ENCODE measurements around the gene GNG5. TPM values are rescaled to one million over a fixed set of nuclear protein-coding genes. Genes with fewer than 3 reads are reported as not detected.

GNG5 gene
- total RNA-seq, 1 experiment from 2014 or later, result 108 TPM

DNA sequence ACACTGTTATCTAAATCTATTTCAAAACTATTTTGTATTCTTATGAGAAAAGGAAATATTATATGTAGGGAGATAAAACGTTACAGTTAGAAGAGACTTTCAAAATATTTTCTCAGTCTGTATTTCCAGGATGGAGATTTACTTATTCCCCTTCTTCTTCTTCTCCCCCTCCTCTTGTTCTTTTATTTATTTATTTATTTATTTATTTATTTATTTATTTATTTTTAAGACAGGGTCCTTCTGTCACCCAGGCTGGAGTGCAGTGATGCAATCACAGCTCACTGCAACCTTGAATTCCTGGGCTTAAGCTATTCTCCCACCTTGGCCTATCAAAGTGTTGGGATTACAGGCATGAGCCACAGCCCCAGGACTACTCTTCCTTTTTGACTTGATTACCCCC is 30.2 kb downstream of the GNG5 start:
- Mint-ChIP-seq H3K27me3 (ENCODE audit: low read depth) (peaks cover 78% of the 10 kb centered on the region), H3K36me3 (peaks cover 10% of the 10 kb centered on the region), H3K9me3 (peaks cover 16% of the 10 kb centered on the region), H3K4me1 (peaks cover 6% of the 10 kb centered on the region), H3K27ac (no peak overlapping the region), H3K4me3 (no peak overlapping the region)
- ChIA-PET POLR2A (no interaction called here), CTCF (no interaction called here)
- TF ChIP-seq NFE2L1 (CRISPR knock-in tag; IDR thresholded peaks at IDR 0.05), result no peak
- no peak for TF ChIP-seq SOX15 (CRISPR knock-in tag; IDR thresholded peaks at IDR 0.05)
- no peak for TF ChIP-seq ELF4 (CRISPR knock-in tag; IDR thresholded peaks at IDR 0.05; ENCODE audit: low read depth)
- no peak for TF ChIP-seq MXD4 (CRISPR knock-in tag; IDR thresholded peaks at IDR 0.05; ENCODE audit: borderline replicate concordance)
- TF ChIP-seq JAZF1 (CRISPR knock-in tag; IDR thresholded peaks at IDR 0.05), result no peak
- no peak for ATAC-seq
- DNase-seq (ENCODE audit: low spot score), result no peak

DNA sequence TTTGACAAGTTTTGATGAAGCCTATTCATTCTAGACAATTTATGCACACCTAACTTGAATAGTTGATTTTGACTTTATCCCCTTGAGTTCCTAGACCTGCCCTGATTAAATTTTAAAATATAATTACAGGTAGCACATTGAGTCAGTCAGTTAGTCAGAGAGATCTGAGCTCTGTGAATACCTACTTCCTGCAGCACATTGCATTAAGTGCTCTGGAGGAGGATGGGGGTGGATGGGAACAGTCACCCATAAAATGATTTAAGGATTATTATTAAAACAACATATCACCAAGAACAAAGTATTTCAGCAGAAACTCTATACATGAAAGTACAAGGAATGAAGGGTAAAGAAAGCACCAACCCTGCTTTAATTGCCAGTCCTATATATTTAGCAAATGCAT is 39.1 kb downstream of the GNG5 start:
- TF ChIP-seq ZNF232 (CRISPR knock-in tag; IDR thresholded peaks at IDR 0.05), result no peak
- ChIA-PET CTCF (no interaction called here), POLR2A (no interaction called here)
- Mint-ChIP-seq H3K27me3 (ENCODE audit: low read depth) (peaks cover 74% of the 10 kb centered on the region), H3K4me1 (no peaks in the 10 kb centered on the region), H3K9me3 (no peaks in the 10 kb centered on the region), H3K4me3 (no peak overlapping the region), H3K27ac (no peak overlapping the region), H3K36me3 (no peaks in the 10 kb centered on the region)
- ATAC-seq (no peak), DNase-seq (ENCODE audit: low spot score) (no peak)

DNA sequence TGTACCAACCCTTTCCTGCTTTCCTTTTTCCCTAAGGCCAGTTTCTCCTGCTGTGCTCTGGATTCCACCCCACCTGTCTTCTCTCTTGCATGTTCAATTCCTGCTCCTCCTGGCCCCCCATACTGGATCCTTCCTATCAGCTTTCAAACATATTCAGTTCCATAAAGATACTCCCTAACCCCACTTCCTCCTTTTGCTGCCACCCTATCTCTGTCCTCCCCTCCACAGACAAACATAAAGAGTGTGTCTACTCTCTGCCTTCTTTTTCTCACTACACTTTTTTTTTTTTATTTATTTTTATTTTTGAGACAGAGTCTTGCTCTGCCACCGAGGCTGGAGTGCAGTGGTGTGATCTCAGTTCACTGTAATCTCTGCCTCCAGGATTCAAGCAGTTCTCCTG is 44.3 kb downstream of the GNG5 start:
- H3K4me1 Mint-ChIP-seq, result no peaks in the 10 kb centered on the region
- H3K9me3 Mint-ChIP-seq, result no peaks in the 10 kb centered on the region
- ChIA-PET POLR2A (no interaction called here), CTCF (interaction anchor here (1.3 kb wide), 1 partner anchor 98 kb away, joined by 3 read pairs; no protein-coding TSS in a partner anchor)
- H3K36me3 Mint-ChIP-seq, result no peaks in the 10 kb centered on the region
- H3K4me3 Mint-ChIP-seq, result no peak overlapping the region
- DNase-seq (ENCODE audit: low spot score) (no peak), ATAC-seq (no peak)
- TF ChIP-seq TEAD1 (CRISPR knock-in tag; IDR thresholded peaks at IDR 0.05), result no peak
- TF ChIP-seq NR3C1 (CRISPR knock-in tag; conservative IDR thresholded peaks at IDR 0.05; ENCODE audit: low read depth), result no peak
- TF ChIP-seq ETV6 (CRISPR knock-in tag; IDR thresholded peaks at IDR 0.05), result no peak
- no peak for TF ChIP-seq TEAD4 (CRISPR knock-in tag; IDR thresholded peaks at IDR 0.05)
- TF ChIP-seq MYBL2 (CRISPR knock-in tag; IDR thresholded peaks at IDR 0.05), result no peak
- TF ChIP-seq ELF4 (CRISPR knock-in tag; IDR thresholded peaks at IDR 0.05; ENCODE audit: low read depth), result no peak
- TF ChIP-seq, protein P1, sequence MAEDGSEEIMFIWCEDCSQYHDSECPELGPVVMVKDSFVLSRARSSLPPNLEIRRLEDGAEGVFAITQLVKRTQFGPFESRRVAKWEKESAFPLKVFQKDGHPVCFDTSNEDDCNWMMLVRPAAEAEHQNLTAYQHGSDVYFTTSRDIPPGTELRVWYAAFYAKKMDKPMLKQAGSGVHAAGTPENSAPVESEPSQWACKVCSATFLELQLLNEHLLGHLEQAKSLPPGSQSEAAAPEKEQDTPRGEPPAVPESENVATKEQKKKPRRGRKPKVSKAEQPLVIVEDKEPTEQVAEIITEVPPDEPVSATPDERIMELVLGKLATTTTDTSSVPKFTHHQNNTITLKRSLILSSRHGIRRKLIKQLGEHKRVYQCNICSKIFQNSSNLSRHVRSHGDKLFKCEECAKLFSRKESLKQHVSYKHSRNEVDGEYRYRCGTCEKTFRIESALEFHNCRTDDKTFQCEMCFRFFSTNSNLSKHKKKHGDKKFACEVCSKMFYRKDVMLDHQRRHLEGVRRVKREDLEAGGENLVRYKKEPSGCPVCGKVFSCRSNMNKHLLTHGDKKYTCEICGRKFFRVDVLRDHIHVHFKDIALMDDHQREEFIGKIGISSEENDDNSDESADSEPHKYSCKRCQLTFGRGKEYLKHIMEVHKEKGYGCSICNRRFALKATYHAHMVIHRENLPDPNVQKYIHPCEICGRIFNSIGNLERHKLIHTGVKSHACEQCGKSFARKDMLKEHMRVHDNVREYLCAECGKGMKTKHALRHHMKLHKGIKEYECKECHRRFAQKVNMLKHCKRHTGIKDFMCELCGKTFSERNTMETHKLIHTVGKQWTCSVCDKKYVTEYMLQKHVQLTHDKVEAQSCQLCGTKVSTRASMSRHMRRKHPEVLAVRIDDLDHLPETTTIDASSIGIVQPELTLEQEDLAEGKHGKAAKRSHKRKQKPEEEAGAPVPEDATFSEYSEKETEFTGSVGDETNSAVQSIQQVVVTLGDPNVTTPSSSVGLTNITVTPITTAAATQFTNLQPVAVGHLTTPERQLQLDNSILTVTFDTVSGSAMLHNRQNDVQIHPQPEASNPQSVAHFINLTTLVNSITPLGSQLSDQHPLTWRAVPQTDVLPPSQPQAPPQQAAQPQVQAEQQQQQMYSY (CRISPR knock-in tag; IDR thresholded peaks at IDR 0.05), result no peak
- H3K27ac Mint-ChIP-seq, result no peak overlapping the region
- H3K27me3 Mint-ChIP-seq (ENCODE audit: low read depth), result peaks cover 54% of the 10 kb centered on the region

DNA sequence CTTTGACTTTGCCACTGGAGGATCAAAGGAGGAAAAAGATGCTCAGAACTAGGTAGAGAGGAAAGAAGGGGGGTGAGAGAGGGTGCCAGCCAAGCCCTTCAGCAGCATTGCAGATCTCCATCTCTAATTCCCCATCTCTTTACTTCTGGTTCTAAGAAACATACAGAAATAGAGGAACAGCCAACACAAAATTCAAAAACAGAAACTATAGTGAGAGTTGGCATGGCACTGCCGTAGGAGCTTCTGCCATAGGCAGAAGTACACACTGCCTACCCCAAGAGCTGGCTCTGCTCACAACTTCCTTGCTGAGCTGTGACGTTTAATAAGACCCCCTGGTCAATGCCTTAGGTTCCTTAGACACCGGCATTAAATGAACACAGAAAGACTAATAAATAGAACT is 53.9 kb downstream of the GNG5 start:
- no peak for ATAC-seq
- H3K27me3 Mint-ChIP-seq (ENCODE audit: low read depth), result peaks cover 23% of the 10 kb centered on the region
- H3K27ac Mint-ChIP-seq, result no peak overlapping the region
- H3K4me1 Mint-ChIP-seq, result no peaks in the 10 kb centered on the region
- DNase-seq (ENCODE audit: low spot score), result no peak
- ChIA-PET POLR2A (no interaction called here), CTCF (no interaction called here)
- H3K9me3 Mint-ChIP-seq, result peaks cover 9% of the 10 kb centered on the region; the same call in 1 of the 2 replicates
- H3K4me3 Mint-ChIP-seq, result no peak overlapping the region
- no peaks in the 10 kb centered on the region for H3K36me3 Mint-ChIP-seq
- TF ChIP-seq, protein P2, sequence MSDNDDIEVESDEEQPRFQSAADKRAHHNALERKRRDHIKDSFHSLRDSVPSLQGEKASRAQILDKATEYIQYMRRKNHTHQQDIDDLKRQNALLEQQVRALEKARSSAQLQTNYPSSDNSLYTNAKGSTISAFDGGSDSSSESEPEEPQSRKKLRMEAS (CRISPR knock-in tag; IDR thresholded peaks at IDR 0.05), result no peak
- TF ChIP-seq NR3C1 (CRISPR knock-in tag; conservative IDR thresholded peaks at IDR 0.05; ENCODE audit: low read depth), result no peak
- TF ChIP-seq CBFB (CRISPR knock-in tag; IDR thresholded peaks at IDR 0.05; ENCODE audit: low read depth), result no peak
- TF ChIP-seq, protein P3, sequence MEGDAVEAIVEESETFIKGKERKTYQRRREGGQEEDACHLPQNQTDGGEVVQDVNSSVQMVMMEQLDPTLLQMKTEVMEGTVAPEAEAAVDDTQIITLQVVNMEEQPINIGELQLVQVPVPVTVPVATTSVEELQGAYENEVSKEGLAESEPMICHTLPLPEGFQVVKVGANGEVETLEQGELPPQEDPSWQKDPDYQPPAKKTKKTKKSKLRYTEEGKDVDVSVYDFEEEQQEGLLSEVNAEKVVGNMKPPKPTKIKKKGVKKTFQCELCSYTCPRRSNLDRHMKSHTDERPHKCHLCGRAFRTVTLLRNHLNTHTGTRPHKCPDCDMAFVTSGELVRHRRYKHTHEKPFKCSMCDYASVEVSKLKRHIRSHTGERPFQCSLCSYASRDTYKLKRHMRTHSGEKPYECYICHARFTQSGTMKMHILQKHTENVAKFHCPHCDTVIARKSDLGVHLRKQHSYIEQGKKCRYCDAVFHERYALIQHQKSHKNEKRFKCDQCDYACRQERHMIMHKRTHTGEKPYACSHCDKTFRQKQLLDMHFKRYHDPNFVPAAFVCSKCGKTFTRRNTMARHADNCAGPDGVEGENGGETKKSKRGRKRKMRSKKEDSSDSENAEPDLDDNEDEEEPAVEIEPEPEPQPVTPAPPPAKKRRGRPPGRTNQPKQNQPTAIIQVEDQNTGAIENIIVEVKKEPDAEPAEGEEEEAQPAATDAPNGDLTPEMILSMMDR (IDR thresholded peaks at IDR 0.05), result no peak
- no peak for TF ChIP-seq ESRRA (CRISPR knock-in tag; IDR thresholded peaks at IDR 0.05; ENCODE audit: borderline replicate concordance)
- no peak for TF ChIP-seq ZNF396 (CRISPR knock-in tag; IDR thresholded peaks at IDR 0.05; ENCODE audit: borderline replicate concordance)
- TF ChIP-seq FOXP1 (CRISPR knock-in tag; IDR thresholded peaks at IDR 0.05; ENCODE audit: borderline replicate concordance), result no peak
- TF ChIP-seq, protein P4, sequence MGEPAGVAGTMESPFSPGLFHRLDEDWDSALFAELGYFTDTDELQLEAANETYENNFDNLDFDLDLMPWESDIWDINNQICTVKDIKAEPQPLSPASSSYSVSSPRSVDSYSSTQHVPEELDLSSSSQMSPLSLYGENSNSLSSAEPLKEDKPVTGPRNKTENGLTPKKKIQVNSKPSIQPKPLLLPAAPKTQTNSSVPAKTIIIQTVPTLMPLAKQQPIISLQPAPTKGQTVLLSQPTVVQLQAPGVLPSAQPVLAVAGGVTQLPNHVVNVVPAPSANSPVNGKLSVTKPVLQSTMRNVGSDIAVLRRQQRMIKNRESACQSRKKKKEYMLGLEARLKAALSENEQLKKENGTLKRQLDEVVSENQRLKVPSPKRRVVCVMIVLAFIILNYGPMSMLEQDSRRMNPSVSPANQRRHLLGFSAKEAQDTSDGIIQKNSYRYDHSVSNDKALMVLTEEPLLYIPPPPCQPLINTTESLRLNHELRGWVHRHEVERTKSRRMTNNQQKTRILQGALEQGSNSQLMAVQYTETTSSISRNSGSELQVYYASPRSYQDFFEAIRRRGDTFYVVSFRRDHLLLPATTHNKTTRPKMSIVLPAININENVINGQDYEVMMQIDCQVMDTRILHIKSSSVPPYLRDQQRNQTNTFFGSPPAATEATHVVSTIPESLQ (CRISPR knock-in tag; IDR thresholded peaks at IDR 0.05), result no peak
- TF ChIP-seq, protein P5, sequence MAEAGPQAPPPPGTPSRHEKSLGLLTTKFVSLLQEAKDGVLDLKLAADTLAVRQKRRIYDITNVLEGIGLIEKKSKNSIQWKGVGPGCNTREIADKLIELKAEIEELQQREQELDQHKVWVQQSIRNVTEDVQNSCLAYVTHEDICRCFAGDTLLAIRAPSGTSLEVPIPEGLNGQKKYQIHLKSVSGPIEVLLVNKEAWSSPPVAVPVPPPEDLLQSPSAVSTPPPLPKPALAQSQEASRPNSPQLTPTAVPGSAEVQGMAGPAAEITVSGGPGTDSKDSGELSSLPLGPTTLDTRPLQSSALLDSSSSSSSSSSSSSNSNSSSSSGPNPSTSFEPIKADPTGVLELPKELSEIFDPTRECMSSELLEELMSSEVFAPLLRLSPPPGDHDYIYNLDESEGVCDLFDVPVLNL (CRISPR knock-in tag; IDR thresholded peaks at IDR 0.05; ENCODE audit: borderline replicate concordance, low read depth), result no peak
